K562 (cell line): ENCODE measurements around the gene CORIN. TPM values are rescaled to one million over a fixed set of nuclear protein-coding genes. Genes with fewer than 3 reads are reported as not detected.
"Not testable (repeated sequence)": the region's sequence is repeated elsewhere in the genome, so short reads cannot be mapped to it uniquely, and the experiment has no call there.

Source experiments
- ATAC-seq: fragments of 200-7000 bp; cut with Tn5 transposase; 3 replicates; pipeline ENCODE4 v1.9.1; 2020; ENCODE audit warnings: moderate library complexity
- BruUV-seq: library from RNA; stranded (reverse); fragments of 400-500 nt; replicated peaks from 2 replicates; lab custom pipeline; 2021; lab: Mats Ljungman, UMichigan
- CTCF ChIA-PET: fragments of 300-600 bp; formaldehyde crosslinking; extraction: SDS; loops from one replicate; lab custom pipeline; 2021; ENCODE audit warnings: low intra/inter-chr PET ratio; lab: Yijun Ruan, JAX
- POLR2A ChIA-PET: fragments of 300-600, 350-650 bp; sonication (Branson Sonifier 250); formaldehyde crosslinking; extraction: SDS; loops from one replicate; lab custom pipeline; 2021; ENCODE audit warnings: antibody characterized with exemption, inconsistent platforms; lab: Yijun Ruan, JAX
- DNase-seq, 4 experiments: peaks; one replicate each; pipeline versions ENCODE4 v3.0.0 to v3.0.0-alpha.2; 2011 to 2018; ENCODE audit warnings: low spot score in 3 of 4, mixed read lengths in 3 of 4; ENCODE audit errors: extremely low read depth in 1 of 4
- FAIRE-seq: peaks from 2 replicates; lab custom pipeline; 2011; peaks lifted over from hg19 to GRCh38; lab: Jason Lieb, UNC
- H2AFZ ChIP-seq: 2 replicates; pipeline ENCODE4 v1.6.0; 2011; ENCODE audit warnings: low read depth, low read length, control low read depth, inconsistent platforms
- H3K27ac ChIP-seq: fragments of 200-600 bp; 3 replicates; pipeline ENCODE4 v1.8.0; 2011; ENCODE audit warnings: low read depth, mild to moderate bottlenecking, control low read depth, inconsistent platforms, low read length, moderate library complexity, mixed read lengths; ENCODE audit errors: extremely low read depth
- H3K27me3 ChIP-seq, 2 experiments: fragments of 300-600 bp in 1 of 2; 2 replicates in 1 of 2; 3 replicates in 1 of 2; pipeline versions ENCODE4 v1.6.0 to v1.8.0; 2011; ENCODE audit warnings: inconsistent platforms in 2 of 2, low read length in 2 of 2, mild to moderate bottlenecking in 1 of 2, mixed read lengths in 1 of 2, moderate library complexity in 1 of 2; ENCODE audit not compliant: control insufficient read depth in 2 of 2, insufficient read depth in 2 of 2
- H3K36me3 ChIP-seq: fragments of 300-600 bp; 3 replicates; pipeline ENCODE4 v1.8.0; 2011; ENCODE audit warnings: mild to moderate bottlenecking, low read length, inconsistent platforms; ENCODE audit not compliant: control insufficient read depth, insufficient read depth
- H3K4me1 ChIP-seq, 2 experiments: fragments of 200-600 bp in 1 of 2; replicated peaks in 1 of 2; 2 replicates in 1 of 2; 3 replicates in 1 of 2; pipeline versions ENCODE4 v1.5.1 to v1.8.0; 2011; ENCODE audit warnings: inconsistent platforms in 2 of 2, low read length in 2 of 2, mild to moderate bottlenecking in 1 of 2, mixed read lengths in 1 of 2, moderate library complexity in 1 of 2; ENCODE audit not compliant: control insufficient read depth in 2 of 2, insufficient read depth in 2 of 2
- H3K4me2 ChIP-seq: 2 replicates; pipeline ENCODE4 v1.6.1; 2011; ENCODE audit warnings: low read length, control low read depth, inconsistent platforms, mixed read lengths; ENCODE audit not compliant: insufficient read depth
- H3K4me3 ChIP-seq: fragments of 200-600 bp; sonication (generic), shearing (Covaris generic); 2 replicates; pipeline ENCODE4 v1.5.1; 2016; ENCODE audit warnings: control low read depth, inconsistent platforms
- H3K79me2 ChIP-seq: fragments of 200-600 bp; 3 replicates; pipeline ENCODE4 v1.8.0; 2011; ENCODE audit warnings: low read length, inconsistent platforms; ENCODE audit not compliant: control insufficient read depth, insufficient read depth
- H3K9ac ChIP-seq, 2 experiments: 2 replicates each; pipeline versions ENCODE4 v1.6.0 to v1.6.1; 2011; ENCODE audit warnings: low read depth in 2 of 2, low read length in 2 of 2, control low read depth in 1 of 2, inconsistent platforms in 1 of 2, mild to moderate bottlenecking in 1 of 2, mixed read lengths in 1 of 2; ENCODE audit not compliant: insufficient read depth in 1 of 2
- H3K9me1 ChIP-seq: one replicate; pipeline ENCODE4 v1.6.0; 2011; ENCODE audit warnings: inconsistent platforms, mild to moderate bottlenecking, low read length, moderate library complexity; ENCODE audit not compliant: control insufficient read depth, insufficient read depth
- H3K9me3 ChIP-seq: replicated peaks from 2 replicates; pipeline ENCODE4 v1.5.1; 2011; ENCODE audit warnings: low read depth, low read length, inconsistent platforms; ENCODE audit not compliant: control insufficient read depth, insufficient read depth
- H4K20me1 ChIP-seq: replicated peaks from 2 replicates; pipeline ENCODE4 v1.6.1; 2011; ENCODE audit warnings: low read length, inconsistent platforms, mixed read lengths; ENCODE audit not compliant: control insufficient read depth, insufficient read depth
- CBX8 ChIP-seq: fragments of 200-600 bp; sonication (generic); IDR thresholded peaks from 2 replicates; pipeline ENCODE4 v1.6.1; 2012; ENCODE audit warnings: borderline replicate concordance, mixed run types, low read depth, mild to moderate bottlenecking, moderate library complexity, mixed read lengths, low read length, control low read depth, inconsistent platforms; ENCODE audit not compliant: poor library complexity, severe bottlenecking; ENCODE audit errors: extremely low read depth
- MAFK ChIP-seq: IDR thresholded peaks from 2 replicates; pipeline ENCODE4 v1.6.1; 2011; ENCODE audit warnings: low read length, improper control_type of control experiment
- ZNF436 ChIP-seq: fragments of 250-450, 450-650 bp; sonication (Bioruptor Pico); formaldehyde crosslinking; IDR thresholded peaks from 2 replicates; pipeline ENCODE4 v1.7.0; 2020; ENCODE audit warnings: mild to moderate bottlenecking
- WGBS: fragments of 100-300 bp; shearing (Covaris generic); methylation state at CpG from one replicate; pipeline ENCODE4 v1.1.6; 2016; ENCODE audit warnings: low coverage, mixed read lengths; ENCODE audit not compliant: insufficient coverage; ENCODE audit errors: missing lambda C conversion rate; 5-methylcytosine and 5-hydroxymethylcytosine counted together
- in situ Hi-C: fragments of 300-500 bp; cut with MboI; formaldehyde crosslinking; loops from 4 replicates; pipeline ENCODE4 v1.15.0; 2018; ENCODE audit warnings: inconsistent platforms, mixed read lengths
- intact Hi-C: fragments of 100-400 bp; cut with micrococcal nuclease; formaldehyde crosslinking; loops from 2 replicates; pipeline ENCODE4 v1.14.2; 2022
- polyA plus RNA-seq, 8 experiments: library from polyadenylated mRNA; depleted of rRNA in 4 of 8; stranded (reverse) in 5 of 8; unstranded in 3 of 8; fragments of >200 nt; fragmentation: Nextera tagmentation in 2 of 8; fragmentation: Illumina TruSeq in 1 of 8; extraction: Ambion mirVana in 2 of 8; extraction: Trizol in 1 of 8; gene quantifications; 2 replicates each; pipeline versions ENCODE4 v1.2.1 to v1.2.3, GENCODE V29; 2011 to 2014; ENCODE audit warnings: inconsistent platforms in 1 of 8, missing spikeins in 1 of 8
- total RNA-seq, 7 experiments: library from RNA; depleted of rRNA in 6 of 7; stranded (reverse); fragments of >200 nt in 6 of 7; fragmentation: Illumina TruSeq in 2 of 7; extraction: Trizol in 2 of 7; gene quantifications; 2 replicates each; pipeline versions ENCODE4 v1.2.1 to v1.2.3, GENCODE V29; 2011 to 2021; ENCODE audit warnings: low replicate concordance in 1 of 7
- TF ChIP-seq, protein P1 (sequence below): fragments of 450-650 bp; formaldehyde crosslinking; conservative IDR thresholded peaks from 2 replicates; pipeline ENCODE4 v1.4.0; 2022; ENCODE audit warnings: mild to moderate bottlenecking, missing genetic modification characterization
- TF ChIP-seq, protein P2 (sequence below): fragments of 450-650 bp; formaldehyde crosslinking; IDR thresholded peaks from 2 replicates; pipeline ENCODE4 v1.4.0; 2022; ENCODE audit warnings: mild to moderate bottlenecking, moderate library complexity

CORIN gene
- total and polyA plus RNA-seq, 9 of the 15 experiments (the other 6 are each of a cell fraction or from before 2014, with no cell fraction given) = 0.04 to 0.31 (median 0.08) TPM; not detected in 4

DNA sequence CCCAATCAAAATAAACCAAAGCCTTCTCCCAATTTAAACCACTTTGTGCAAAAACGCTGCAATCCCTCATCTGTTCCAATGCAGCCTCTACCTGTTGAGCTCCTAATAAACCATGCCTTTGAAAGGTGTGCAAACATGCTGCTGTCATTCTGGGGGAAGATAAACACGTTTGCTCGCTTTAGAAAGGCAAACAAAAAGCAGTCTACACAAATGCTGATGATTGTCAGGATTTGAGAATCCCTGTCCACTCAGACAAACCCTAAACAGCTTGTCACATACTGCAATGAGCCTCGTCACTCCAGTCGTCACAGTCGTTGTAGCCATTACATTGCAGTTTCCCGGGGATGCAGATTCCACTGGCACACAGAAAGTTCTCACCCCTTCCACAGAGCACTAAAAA, 145.2 kb downstream of the CORIN start:
- Histone ChIP-seq H3K79me2 (no peaks in the 10 kb centered on the region), H3K36me3 (no peaks in the 10 kb centered on the region), H3K9me3 (no peaks in the 10 kb centered on the region), H3K4me1 (no peaks in the 10 kb centered on the region), H3K27ac (no peak overlapping the region), H3K27me3 (no peaks in the 10 kb centered on the region), H3K4me3 (no peak overlapping the region), H3K9ac (no peak overlapping the region), H3K9me1 (no peaks in the 10 kb centered on the region), H3K4me2 (no peak overlapping the region), H2AFZ (no peak overlapping the region), H4K20me1 (no peaks in the 10 kb centered on the region)
- in situ Hi-C loops = no loop called here
- BruUV-seq = no TSS peak
- no peak for ATAC-seq
- POLR2A ChIA-PET = interaction anchor here (0.7 kb wide), 1 partner anchor 328 kb away, joined by 4 read pairs; no protein-coding TSS in a partner anchor
- no peak for TF ChIP-seq ZNF436 (CRISPR knock-in tag)
- TF ChIP-seq MAFK = no peak
- TF ChIP-seq CBX8 = no peak
- TF ChIP-seq, protein P1, sequence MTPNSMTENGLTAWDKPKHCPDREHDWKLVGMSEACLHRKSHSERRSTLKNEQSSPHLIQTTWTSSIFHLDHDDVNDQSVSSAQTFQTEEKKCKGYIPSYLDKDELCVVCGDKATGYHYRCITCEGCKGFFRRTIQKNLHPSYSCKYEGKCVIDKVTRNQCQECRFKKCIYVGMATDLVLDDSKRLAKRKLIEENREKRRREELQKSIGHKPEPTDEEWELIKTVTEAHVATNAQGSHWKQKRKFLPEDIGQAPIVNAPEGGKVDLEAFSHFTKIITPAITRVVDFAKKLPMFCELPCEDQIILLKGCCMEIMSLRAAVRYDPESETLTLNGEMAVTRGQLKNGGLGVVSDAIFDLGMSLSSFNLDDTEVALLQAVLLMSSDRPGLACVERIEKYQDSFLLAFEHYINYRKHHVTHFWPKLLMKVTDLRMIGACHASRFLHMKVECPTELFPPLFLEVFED (CRISPR knock-in tag) = no peak
- TF ChIP-seq, protein P2, sequence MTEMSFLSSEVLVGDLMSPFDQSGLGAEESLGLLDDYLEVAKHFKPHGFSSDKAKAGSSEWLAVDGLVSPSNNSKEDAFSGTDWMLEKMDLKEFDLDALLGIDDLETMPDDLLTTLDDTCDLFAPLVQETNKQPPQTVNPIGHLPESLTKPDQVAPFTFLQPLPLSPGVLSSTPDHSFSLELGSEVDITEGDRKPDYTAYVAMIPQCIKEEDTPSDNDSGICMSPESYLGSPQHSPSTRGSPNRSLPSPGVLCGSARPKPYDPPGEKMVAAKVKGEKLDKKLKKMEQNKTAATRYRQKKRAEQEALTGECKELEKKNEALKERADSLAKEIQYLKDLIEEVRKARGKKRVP = no peak
- FAIRE-seq = no peak
- WGBS = 0% methylated on average over 7 of the region's 7 CpGs
- no peak for DNase-seq
- intact Hi-C loops = no loop called here
- CTCF ChIA-PET = no interaction called here

DNA sequence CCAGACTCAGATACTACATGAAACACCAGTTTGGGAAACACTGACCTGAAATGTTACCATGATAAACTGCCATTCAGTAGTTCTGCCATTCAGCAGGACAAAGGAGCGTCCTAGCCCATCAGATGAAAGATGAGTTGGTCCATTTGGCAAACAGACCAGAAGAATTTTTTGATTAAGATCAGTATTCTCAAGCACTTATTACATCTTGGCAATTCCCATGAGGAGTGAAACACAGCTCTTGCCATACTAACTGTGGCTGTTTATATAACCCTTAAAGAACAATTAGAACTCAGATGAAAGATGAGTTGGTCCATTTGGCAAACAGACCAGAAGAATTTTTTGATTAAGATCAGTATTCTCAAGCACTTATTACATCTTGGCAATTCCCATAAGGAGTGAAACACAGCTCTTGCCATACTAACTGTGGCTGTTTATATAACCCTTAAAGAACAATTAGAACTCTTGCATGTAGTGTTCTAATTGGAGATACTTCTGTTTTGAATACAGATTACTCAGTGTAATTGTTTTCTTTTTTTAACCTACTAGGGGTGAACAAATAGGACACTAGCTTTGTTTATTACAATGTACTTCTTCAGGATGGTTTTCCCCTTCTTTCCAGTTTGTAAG, 146.0 kb downstream of the CORIN start:
- WGBS = 0% methylated on average over 1 of the region's 1 CpG
- H3K27ac ChIP-seq, POLR2A ChIA-PET, ATAC-seq, H3K4me2 ChIP-seq, H3K79me2 ChIP-seq, CTCF ChIA-PET, DNase-seq, FAIRE-seq, H3K9ac ChIP-seq, H3K4me3 ChIP-seq, H3K27me3 ChIP-seq, intact Hi-C loops, in situ Hi-C loops, BruUV-seq, H4K20me1 ChIP-seq, H3K4me1 ChIP-seq, H2AFZ ChIP-seq, H3K9me1 ChIP-seq, H3K36me3 ChIP-seq, H3K9me3 ChIP-seq: not testable (repeated sequence)
